Stimulated activated CD4-positive, alpha-beta T cell treated with anti-CD3 and anti-CD28 coated beads, Interleukin-12 subunit alpha, Interleukin-12 subunit beta, amount 100 ng/mL, for 4 hours (primary cell): ENCODE results near the gene NFATC3.
"Not testable (repeated sequence)": the region's sequence is repeated elsewhere in the genome, so short reads cannot be mapped to it uniquely, and the experiment has no call there.

ENCODE experiments used
- DNase-seq: peaks from one replicate; pipeline ENCODE4 v3.0.0-alpha.2; 2020

NFATC3 gene

DNA sequence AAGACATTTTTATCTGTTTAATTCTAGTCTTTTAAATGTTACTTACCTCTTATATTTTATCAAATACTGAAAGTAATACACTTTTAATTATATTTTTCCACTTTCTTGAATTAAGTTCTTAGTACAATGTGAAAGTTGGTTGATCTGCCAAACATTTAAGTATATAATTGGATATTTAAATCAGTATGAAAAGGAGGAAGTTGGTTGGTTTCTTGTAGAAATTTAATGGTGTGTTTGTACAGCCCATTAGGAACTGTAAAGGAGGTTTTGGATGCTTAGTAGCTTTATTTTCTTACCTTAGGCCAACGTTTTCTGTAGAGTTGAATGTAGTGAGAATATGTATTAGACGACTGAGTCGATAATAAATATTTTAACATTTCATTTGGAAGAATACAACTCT lies 5.4 kb downstream of the NFATC3 start:
- DNase-seq, result no peak

DNA sequence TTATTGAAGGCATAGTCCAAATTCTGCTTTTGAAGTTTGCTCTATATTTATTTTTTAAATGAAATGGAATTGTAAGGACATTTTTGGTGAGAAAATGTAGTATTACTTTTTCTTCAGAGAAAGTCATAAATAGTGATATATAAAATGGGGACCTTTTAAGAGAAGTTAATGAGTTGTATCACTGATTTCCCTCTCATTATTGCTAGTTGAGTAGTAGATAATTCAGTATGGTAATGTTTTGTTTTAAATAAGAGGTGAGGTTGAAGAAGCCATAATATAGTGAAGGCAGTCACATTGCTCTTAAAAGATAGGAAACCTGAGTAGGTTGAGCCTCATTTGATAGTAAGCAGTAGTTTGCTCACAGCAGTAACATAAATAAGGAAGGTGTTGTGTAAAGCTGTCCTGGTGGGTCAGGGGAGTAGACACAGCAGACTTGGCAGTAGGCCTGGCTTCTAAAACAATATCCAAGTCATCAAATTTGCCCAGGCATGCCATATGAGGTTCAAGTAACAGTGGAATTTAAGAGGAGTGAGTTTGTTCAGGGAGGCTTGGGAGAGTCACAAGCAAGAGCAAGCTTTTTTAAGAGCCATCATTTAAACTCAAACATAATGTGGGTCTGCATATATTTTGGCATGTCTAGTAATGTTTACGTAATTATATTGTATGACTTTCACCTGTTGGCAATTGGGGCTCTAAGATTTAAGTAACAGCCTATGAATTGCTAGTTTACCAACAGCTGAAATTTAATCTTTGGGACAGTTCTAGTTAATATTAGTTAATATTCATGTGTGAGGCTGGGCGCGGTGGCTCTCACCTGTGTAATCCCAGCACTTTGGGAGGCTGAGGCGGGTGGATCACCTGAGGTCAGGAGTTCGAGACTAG lies 6.5 kb downstream of the NFATC3 start:
- no peak for DNase-seq

DNA sequence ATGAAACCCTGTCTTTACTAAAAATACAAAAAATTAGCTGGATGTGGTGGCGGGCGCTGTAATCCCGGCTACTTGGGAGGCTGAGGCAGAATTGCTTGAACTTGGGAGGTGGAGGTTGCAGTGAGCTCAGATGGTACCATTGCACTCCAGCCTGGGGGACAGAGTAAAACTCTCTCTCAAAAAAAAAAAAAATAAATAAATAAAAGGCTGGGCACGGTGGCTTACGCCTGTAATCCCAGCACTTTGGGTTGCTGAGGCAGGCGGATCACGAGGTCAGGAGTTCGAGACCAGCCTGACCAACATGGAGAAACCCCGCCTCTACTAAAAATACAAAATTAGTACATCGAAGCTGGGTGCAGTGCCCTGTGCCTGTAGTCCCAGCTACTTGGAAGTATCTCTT lies 7.1 kb downstream of the NFATC3 start:
- not testable (repeated sequence) for DNase-seq

DNA sequence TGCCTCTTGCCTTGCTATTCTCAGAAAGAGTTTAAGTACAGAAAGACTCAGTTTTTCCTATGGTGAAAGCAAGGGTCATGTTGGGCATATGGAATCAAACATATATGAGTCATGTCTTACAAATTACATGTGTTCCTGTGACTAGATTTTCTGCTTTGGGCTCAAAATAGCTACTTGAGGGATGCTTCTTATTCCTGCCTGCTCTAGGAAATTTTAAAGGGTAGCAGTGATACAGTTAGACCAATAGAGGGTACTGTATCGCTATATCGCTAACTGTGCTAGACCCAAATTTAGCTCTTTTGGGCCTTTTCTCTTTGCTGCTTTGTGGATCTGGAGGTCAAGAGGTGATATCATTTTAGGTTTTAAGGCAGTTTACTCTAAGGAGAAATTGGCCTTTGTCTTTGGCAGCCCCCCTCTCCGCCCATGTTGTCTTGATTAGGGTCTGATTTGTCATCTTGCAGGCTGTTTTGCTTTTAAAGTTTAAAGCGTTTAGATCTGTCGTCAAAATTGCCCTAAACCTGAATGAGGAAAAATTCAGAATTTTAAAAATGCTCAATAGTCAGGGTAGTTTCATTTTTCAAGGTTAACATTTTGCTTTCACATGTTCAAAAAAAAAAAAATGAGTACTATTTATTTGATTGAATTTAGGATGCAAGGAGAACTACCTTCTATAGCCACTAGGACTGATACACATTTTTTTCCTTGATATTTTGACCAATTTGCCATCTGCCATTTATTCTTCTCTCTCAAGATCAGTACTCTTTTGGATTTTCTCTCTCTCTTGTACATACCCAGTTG lies 8.8 kb downstream of the NFATC3 start:
- DNase-seq, result no peak

DNA sequence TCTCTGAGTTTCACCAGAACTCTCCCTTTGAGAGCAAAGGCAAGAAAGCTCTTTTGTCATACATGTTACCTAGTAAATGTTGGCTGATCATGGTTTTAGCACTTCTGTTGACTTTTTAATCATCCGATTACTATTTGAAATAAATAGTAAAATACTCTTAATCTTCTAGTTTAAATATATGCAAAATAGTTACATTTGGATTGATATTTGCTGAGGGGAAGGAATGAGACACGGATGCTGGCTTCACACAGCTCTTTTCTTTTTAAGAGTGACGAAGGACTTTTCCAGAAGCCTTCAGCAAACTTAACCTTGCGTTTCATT lies 9.4 kb downstream of the NFATC3 start:
- DNase-seq, result no peak

DNA sequence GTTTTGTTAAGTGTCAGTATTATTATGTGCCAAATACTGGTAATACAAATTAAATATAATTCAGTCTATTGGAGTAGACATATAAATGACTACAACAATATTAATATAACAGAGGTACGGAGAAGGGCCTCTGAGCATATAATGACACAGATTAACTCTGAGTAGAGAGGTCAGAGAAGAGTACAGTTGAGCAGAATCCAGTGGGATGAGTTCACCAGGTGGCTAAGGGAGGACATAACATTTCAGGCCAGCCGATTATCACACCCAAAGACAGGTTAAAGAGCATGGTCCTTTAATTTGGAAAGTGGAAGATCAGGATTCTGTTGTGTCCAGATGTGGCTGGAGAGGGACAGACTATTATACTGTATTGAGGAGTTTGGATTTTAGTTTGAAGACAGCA lies 11.3 kb downstream of the NFATC3 start:
- no peak for DNase-seq

DNA sequence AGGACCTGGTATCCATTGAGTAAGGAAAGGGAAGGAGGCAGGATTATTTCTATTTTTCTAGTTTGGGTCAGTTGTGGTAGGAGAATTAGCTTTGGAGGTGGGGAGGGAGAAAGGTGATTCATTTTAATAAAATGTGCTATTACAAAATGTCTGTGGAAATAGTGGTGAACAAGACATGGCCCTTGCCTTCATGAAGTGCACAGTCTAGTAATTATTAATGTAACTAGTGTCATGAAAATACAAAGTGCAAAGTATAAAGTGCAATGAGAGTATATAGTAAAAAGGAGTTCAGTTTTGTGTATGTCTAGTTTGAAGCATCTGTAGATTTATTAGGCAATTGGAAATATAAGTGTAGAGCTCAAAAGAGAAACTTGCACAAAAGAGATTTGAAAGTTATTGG lies 11.9 kb downstream of the NFATC3 start:
- no peak for DNase-seq

DNA sequence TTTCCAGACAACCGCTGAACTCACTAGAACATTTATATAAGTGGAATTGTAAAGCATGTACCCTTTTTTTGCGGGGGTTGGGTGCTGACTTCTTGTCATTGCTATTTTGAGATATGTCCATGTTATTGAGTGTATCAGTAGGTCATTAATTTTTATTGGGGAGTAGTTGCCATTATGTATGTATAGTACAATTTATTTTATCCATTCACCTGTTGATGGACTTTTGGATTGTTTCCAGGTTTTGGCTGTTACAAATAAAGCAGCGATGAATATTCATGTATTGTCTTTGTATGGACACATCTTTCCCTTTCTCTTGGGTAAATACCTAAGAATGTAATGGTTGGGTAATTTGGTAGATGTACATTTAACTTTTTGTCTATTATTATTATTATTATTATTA lies 12.7 kb downstream of the NFATC3 start:
- no peak for DNase-seq

DNA sequence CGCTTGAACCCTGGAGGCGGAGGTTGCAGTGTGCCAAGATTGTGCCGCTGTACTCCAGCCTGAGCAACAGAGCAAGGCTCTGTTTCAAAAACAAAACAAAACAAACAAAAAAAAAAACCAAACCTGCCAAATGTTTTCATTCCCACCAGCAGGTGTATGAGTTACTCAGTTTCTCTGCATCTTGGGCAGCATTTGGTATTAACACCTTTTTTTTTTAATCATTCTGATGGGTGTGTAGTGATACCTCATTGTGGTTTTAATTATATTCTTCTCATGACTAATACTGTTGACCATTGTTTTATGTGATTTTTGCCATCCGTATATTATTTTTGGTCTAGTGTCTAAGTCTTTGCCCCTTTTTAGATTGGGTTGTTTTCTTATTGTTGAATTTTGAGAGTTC lies 15.3 kb downstream of the NFATC3 start:
- DNase-seq, result no peak

DNA sequence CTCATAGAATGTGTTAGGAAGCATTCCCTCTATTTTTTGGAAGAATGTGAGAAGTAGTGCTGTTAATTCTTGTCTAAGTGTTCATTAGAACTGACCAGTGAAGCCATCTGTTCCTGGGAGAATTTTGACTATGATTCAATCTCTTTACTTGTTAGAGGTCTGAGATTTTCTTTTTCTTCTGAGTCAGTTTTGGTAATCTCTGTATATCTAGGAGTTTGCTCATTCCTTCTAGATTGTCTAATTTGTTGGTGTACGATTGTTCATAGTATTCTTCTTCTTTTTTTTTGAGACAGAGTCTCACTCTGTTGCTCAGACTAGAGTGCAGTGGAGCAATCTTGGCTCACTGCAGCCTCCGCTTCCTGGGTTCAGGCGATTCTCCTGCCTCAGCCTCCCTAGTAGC lies 20.4 kb downstream of the NFATC3 start:
- no peak for DNase-seq

DNA sequence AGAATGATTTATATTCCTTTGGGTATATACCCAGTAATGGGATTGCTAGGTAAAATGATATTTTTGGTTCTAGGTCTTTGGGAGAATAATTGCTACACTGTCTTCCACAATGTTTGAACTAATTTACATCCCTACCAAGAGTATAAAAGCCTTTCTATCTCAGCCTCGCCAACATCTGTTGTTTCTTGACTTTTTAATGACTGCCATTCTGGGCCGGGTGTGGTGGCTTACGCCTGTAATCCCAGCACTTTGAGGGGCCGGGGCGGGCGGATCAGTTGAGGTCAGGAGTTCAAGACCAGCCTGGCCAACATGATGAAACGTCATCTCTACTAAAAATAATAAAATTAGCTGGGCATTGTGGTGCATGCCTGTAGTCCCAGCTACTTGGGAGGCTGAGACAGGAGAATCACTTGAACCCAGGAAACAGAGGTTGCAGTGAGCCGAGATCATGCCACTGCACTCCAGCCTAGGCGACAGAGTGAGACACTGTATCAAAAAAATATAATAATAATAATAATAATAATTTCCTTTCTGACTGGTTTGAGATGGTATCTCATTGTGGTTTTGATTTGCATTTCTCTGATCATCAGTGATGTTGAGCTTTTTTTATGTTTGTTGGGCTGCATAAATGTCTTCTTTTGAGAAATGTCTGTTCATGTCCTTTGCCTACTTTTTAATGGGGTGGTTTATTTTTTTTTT lies 22.2 kb downstream of the NFATC3 start:
- not testable (repeated sequence) for DNase-seq

DNA sequence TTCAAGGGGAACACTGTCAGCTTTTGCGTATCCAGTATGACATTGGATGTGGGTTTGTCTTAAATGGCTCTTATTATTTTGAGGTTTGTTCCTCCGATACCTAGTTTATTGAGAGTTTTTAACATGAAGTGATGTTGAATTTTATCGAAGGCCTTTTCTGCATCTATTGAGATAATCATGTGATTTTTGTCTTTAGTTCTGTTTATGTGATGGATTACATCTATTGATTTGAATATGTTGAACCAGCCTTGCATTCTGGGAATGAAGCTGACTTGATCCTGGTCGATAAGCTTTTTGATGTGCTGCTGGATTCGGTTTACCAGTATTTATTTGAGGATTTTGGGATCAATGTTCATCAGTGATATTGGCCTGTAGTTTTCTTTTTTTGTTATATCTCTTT lies 24.0 kb downstream of the NFATC3 start:
- not testable (repeated sequence) for DNase-seq

DNA sequence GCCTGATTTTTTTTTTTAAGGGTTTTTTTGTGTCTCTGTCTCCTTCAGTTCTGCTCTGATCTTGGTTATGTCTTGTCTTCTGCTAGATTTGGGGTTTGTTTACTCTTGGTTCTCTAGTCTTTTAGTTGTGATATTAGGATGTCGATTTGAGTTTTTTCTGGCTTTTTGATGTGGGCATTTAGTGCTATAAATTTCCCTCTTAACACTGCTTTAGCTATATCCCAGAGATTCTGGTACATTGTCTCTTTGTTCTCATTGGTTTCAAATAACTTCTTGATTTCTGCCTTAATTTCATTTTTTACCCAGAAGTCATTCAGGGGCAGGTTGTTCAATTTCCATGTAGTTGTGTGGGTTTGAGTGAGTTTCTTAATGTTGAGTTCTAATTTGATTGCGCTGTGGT lies 25.4 kb downstream of the NFATC3 start:
- DNase-seq, result not testable (repeated sequence)

DNA sequence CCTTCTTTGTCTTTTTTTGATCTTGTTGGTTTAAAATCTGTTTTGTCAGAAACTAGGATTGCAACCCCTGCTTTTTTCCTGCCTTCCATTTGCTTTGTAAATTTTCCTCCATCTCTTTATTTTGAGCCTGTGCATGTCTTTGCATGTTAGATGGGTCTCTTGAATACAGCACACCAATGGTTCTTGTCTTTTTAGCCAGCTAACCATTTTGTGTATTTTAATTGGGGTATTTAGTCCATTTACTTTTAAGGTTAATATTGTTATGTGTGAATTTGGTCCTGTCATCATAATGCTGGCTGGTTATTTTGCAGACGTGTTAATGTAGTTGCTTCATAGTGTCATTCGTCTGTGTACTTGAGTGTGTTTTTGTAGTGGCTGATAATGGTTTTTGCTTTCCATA lies 26.2 kb downstream of the NFATC3 start:
- no peak for DNase-seq

DNA sequence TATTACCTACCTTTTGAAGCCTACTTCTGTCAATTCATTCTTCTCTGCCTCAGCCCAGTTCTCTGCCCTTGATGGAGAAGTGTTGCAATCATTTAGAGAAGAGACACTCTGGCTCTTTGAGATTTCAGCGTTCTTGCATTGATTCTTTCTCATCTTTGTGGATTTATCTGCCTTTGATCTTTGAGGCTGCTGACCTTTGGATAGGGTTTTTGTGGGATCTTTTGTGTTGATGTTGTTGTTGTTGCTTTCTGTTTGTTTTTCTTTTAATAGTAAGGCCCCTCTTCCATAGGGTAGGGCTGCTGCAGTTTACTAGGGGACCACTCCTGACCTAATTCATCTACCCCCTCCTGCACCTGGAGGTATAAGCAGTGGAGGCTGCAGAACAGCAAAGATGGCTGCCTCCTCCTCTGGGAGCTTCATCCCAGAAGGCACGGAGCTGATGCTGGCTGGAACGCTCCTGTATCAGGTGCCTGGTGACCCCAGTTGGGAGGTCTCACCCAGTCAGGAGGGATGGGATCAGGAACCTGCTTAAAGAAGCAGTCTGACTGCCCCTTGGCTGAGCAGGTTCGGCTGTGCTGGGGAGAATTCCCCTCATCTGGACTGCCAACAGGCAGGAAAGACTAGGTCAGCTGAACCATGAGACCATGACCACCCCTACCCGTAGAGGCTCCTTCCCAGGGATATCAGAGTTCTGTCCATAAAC lies 28.0 kb downstream of the NFATC3 start:
- no peak for DNase-seq

DNA sequence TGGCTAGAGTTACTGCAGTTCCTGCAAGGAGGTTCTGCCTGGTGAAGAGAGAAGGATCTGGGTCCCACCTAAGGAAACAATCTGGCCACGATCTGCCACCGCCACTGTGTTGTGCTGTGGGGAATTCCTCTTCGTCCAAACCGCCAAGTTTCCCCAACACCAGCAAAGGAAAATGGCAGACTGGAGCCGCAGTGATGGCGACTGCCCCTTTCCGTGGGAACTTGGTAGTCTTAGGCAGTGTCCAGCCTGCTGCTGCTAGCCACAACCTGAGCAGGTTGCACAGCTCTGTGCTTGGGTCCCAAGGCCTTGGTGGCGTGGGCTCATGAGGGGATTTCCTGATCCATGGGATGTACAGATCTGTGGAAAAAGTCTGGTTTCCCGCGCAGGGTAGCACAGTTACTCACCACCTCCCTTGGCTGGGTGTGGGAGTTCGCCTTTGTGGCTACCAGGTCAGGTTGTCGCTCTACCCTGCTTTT lies 28.6 kb downstream of the NFATC3 start:
- no peak for DNase-seq

DNA sequence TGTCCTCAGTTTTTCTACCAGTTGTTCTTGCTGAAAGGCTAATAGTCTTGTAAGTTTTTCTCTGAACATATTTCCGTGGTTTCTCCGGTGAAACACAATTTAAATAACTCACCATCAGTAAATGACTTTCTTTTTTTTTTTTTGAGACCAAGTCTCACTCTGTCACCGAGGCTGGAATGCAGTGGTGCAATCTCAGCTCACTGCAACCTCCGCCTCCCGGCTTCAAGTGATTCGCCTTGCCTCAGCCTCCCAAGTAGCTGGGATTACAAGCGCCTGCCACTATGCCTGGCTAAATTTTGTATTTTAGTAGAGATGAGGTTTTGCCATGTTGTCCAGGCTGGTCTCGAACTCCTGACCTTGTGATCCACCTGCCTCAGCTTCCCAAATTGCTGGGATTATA lies 29.8 kb downstream of the NFATC3 start:
- DNase-seq, result not testable (repeated sequence)

DNA sequence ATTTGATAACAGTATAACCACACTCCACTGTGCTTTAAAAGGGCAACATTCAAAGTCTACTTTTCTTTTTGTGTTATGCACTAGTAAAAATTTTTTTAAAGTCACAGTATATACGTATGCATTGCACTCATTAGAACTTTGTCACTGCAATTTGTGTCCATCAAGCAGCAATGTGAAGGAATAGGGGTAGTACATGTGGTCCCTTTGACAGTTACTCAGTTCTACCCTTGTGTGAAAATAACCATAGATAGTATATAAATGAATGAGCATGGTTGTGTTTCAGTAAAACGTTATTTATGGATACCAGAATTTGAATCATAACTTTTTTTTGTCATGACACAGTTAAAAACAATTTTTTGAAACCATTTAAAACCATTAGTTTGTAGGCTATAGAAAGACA lies 30.7 kb downstream of the NFATC3 start:
- DNase-seq, result no peak

DNA sequence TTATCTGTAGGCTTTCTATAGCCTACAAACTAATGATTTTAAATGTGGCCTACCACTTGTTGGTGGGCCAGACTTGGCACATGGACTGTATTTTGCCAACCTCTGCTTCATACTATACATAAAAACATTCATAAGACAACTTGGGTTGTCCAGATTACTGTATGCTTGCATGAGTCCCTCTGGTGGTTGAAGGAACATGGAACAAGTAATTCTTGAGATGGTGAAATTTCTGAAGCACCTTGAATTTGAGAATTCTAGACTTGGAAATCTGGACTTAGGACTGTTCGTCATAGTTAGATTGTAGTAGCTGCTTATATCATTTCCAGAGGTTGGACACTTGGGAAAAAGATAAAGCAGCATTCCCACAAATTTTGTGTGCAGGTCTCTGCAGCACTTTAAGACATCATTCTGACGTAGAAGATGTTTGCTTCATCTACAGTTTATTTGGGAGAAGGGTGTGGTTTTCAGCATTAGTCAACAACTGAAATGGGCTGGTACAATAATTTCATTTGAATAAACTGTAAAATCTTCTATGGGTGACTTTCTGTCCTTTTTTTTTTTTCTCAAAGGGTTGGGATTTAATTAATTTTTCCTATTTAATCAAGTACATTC lies 31.2 kb downstream of the NFATC3 start:
- no peak for DNase-seq

DNA sequence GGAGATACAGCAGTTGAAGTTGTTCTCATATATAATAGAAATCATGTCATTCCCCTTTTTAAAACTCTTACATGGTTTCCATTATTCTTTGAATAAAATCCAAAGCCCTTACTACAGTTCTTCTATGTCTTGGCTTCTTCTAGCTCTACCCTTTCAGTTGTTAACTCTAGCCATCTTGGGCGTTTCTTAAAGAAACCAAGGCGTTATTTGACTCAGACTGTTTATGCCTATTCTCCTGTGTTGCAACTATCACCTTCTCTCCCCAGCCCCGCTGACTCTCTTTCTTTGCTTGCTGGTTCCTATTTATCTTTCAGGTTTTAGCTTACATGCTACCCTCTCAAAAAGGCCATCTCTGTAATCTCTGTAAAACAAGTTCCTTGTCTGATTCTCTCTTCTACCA lies 32.7 kb downstream of the NFATC3 start:
- DNase-seq, result no peak

DNA sequence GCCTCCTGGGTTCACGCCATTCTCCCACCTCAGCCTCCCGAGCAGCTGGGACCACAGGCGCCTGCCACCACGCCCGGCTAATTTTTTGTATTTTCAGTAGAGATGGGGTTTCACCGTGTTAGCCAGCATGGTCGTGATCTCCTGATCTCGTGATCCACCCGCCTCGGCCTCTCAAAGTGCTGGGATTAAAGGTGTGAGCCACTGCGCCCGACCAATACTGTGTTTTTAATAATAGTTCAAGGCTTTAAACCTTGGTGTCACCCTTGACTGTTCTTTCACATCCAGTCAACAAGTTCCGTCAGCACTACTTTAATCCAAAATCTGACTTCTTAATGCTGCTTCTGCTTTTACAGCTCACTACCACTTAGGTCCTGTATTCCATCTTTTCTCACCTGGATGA lies 33.8 kb downstream of the NFATC3 start:
- not testable (repeated sequence) for DNase-seq

DNA sequence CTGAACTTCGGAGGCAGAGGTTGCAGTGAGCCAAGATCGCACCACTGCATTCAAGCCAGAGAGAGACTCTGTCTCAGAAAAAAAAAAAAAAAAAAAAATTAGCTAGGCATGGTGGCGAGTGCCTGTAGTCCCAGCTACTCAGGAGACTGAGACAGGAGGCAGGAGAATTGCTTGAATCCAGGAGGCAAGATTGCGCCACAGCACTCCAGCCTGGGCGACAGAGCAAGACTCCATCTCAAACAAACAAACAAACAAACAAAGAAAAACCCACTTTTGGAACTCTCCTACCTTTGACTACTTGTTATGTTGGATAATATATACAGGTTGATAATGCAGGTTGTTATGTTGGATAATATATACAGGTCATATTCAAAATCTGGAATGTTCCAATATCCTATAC lies 35.3 kb downstream of the NFATC3 start:
- not testable (repeated sequence) for DNase-seq

DNA sequence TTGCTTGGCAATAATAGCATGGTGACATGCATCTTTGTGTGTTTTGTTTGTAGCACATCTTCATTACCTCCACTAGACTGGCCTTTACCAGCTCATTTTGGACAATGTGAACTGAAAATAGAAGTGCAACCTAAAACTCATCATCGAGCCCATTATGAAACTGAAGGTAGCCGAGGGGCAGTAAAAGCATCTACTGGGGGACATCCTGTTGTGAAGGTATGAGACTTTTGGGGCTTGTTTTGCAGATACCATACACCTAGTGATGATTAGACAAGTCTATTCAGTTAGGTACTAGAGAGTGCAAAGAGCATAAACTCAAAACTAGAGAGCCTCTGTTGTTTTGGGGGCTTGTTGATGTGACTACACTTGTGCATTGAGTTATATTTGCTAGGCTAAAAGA lies 41.2 kb downstream of the NFATC3 start:
- DNase-seq, result no peak
